GM19239 (cell line): ENCODE measurements around the gene ARHGEF39.
"Not testable (repeated sequence)": the region's sequence is repeated elsewhere in the genome, so short reads cannot be mapped to it uniquely, and the experiment has no call there.

ENCODE experiments used
- DNase-seq: peaks from one replicate; pipeline ENCODE4 v3.0.0; 2011; ENCODE audit warnings: low spot score; ENCODE audit not compliant: insufficient read length
- FAIRE-seq: peaks from 2 replicates; lab custom pipeline; 2011; peaks lifted over from hg19 to GRCh38; lab: Jason Lieb, UNC

Gene ARHGEF39

GRCh38 chr9:35656831-35657545 is 8.0 kb downstream of the ARHGEF39 start:
- FAIRE-seq, result peak; percentile 8

DNA sequence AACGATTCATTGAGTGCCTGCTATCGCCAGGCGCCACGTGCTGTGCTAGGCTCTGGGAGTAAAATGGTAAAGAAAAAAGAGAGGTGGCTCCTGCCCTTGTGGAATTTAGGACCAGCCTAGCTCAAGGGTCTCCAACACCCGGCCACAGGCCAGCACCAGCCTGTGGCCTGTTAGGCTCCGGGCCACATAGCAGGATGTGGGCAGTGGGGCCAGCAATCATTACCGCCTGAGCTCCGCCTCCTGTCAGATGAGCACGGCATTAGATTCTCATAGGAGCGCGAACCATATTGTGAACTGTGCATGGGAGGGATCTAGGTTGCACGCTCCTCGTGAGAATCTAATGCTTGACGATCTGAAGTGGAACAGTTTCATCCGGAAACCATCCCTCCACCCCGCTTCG is 8.6 kb downstream of the ARHGEF39 start:
- no peak for FAIRE-seq
- no peak for DNase-seq

More at GRCh38 chr9:35656831-35657545, 8.0 kb downstream of the ARHGEF39 start:
- DNase-seq, result no peak

- FAIRE-seq, result no peak
- DNase-seq, result no peak
These were observed 11.4 kb downstream of the ARHGEF39 start for GRCh38 chr9:35653611-35654010.

DNA sequence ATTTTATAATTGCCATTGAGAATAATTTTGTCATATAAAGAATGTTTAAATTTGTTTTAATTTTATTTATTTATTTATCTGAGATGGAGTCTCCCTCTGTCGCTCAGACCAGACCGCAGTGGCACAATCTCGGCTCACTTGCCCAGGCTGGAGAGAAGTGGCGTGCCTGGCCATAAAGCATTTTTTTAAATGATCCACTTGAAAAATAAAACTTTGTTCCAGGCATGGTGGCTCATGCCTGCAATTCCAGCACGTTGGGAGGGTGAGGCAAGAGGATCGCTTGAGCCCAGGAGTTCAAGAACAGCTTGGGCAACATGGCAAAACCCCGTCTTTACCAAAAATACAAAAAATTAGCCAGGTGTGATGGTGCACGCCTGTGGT is 12.2 kb downstream of the ARHGEF39 start:
- DNase-seq, result no peak
- FAIRE-seq, result no peak

- DNase-seq, result no peak
- FAIRE-seq, result no peak
These were observed 12.8 kb downstream of the ARHGEF39 start for GRCh38 chr9:35651956-35652828.

- FAIRE-seq (no peak), DNase-seq (no peak)
These were observed 14.4 kb downstream of the ARHGEF39 start, which contains the start of gene SIT1 for GRCh38 chr9:35650341-35651158. Gene SIT1, minus strand, starts transcription at chr9:35650931. Its CDS starts 78 bp downstream, at chr9:35650853.

GRCh38 chr9:35649431-35650340 is 15.3 kb downstream of the ARHGEF39 start:
- DNase-seq, result no peak
- FAIRE-seq, result peak; percentile 95

DNA sequence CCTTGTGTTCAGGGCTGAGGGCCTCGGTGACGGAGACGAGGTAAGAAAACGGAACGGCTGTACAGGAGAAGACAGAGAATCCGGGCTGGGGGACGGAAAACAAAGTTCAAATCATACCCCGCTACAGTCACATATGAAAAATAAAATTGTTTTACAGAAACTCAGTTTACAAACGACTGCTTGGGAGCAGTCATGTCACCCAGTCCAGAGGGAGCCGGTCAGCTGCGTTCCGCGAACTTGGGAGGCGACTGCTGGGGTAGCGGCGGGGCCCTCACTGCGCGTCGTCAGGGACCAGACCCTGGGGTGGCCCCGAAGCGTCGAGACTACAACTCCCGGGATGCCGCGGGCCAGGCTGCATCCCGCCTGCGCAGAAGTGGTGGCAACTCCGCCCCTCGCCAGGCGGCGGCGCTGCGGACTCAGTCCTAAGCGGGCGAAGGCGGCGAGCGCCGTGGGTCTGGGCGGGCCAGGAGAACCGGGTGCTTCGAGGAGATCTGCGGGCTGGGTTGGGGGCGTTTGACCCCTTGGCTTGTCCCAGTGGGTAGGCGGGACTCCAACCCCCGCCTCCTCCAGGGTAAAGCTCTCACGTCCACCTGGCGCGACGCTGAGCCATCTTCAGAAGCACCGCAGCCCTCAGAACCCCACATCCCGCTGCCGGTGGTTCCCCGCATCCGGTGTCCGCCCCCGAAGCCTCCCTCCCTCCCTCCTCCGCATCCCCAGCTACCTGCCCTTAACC is 18.3 kb downstream of the ARHGEF39 start:
- DNase-seq, result peak; percentile 69
- FAIRE-seq, result peak; percentile 89

DNA sequence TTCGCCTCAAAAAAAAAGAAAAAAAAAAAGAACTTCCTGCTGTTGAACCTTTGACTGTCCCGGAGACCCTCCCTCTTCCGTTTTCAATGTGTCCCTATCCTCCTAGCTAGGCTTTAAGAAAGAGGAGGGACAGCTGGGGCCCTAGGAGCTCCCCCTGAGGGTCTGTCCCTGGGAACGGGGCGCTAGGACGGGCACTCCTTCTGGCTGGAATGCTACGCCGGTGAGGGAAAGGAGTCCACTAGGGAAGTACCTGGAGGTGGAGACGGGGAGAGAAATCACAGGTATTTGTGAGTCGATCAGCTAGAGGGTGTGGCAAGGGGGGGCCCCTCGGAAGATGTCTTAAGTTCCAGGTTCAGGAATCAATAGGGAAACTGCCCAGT is 18.9 kb downstream of the ARHGEF39 start:
- FAIRE-seq (no peak), DNase-seq (no peak)

DNA sequence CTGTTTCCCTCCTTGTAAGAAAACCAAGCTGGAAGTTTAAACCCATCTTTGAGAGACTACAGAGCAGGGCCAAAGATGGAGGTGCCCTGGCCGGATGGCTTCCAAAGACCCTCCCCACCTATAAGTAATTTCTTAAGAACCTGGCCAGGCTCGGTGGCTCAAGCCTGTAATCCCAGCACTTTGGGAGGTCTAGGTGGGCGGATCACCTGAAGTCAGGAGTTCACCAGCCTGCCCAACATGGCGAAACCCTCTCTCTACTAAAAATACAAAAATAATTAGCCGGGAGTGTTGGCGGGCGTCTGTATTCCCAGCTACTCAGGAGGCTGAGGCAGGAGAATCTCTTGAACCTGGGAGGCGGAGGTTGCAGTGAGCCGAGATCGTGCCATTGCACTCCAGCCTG is 19.3 kb downstream of the ARHGEF39 start:
- FAIRE-seq, result not testable (repeated sequence)

GRCh38 chr9:35643046-35643445 is 21.9 kb downstream of the ARHGEF39 start:
- DNase-seq (no peak), FAIRE-seq (no peak)

More for the DNA sequence above, 19.3 kb downstream of the ARHGEF39 start:
- not testable (repeated sequence) for DNase-seq

- not testable (repeated sequence) for FAIRE-seq, DNase-seq
These were observed 23.5 kb downstream of the ARHGEF39 start for GRCh38 chr9:35641478-35641877.

- not testable (repeated sequence) for DNase-seq, FAIRE-seq
These were observed 24.6 kb downstream of the ARHGEF39 start for GRCh38 chr9:35640431-35640830.

GRCh38 chr9:35639631-35640030 is 25.4 kb downstream of the ARHGEF39 start:
- DNase-seq (no peak), FAIRE-seq (no peak)

- not testable (repeated sequence) for DNase-seq
- FAIRE-seq, result peak; percentile 89
These were observed 25.8 kb downstream of the ARHGEF39 start for GRCh38 chr9:35639225-35639624.

- FAIRE-seq, DNase-seq: not testable (repeated sequence)
These were observed 26.2 kb downstream of the ARHGEF39 start for GRCh38 chr9:35638751-35639150.

GRCh38 chr9:35637427-35637955 is 27.5 kb downstream of the ARHGEF39 start:
- not testable (repeated sequence) for DNase-seq, FAIRE-seq

- not testable (repeated sequence) for FAIRE-seq, DNase-seq
These were observed 28.1 kb downstream of the ARHGEF39 start for GRCh38 chr9:35636877-35637246.
